ENCODE measurements around the gene CTSS. TPM values are rescaled to one million over a fixed set of nuclear protein-coding genes. Genes with fewer than 3 reads are reported as not detected.

CTSS gene
- total RNA-seq, 4 donors from 2014 or later: 5.9 to 26.7 (median 16.5) TPM

DNA sequence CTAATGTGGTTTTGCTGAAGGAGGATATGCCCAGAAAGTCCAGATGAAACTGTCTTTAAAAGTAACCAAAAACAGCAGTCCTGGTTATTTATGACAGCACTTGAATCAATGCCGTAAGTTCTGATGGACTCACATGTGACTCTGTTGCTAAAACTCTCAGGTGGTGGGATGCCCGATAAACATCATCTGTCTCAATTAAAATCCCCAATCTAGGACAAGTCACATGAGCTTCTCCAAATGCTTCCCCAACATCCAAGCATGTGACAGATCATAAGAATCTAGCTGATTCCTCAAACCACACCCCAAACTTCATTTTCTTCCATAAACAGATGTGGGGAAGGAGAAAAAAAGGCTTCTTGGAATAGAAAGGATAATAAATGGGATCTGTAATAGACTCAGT lies 43.3 kb upstream of the CTSS start:
- Histone ChIP-seq H3K9me3 (no peaks in the 10 kb centered on the region), H3K4me3 (peak overlapping the region; percentile 28 to 39), H3K36me3 (no peaks in the 10 kb centered on the region), H3K27me3 (no peaks in the 10 kb centered on the region), H3K4me1 (no peaks in the 10 kb centered on the region), H3K27ac (peak overlapping the region; percentile 72 to 82)
- intact Hi-C loops (cut with DNase I; ENCODE audit: low total_unique reads): no loop called here
- DNase-seq: no peak
- TF ChIP-seq, protein P1, sequence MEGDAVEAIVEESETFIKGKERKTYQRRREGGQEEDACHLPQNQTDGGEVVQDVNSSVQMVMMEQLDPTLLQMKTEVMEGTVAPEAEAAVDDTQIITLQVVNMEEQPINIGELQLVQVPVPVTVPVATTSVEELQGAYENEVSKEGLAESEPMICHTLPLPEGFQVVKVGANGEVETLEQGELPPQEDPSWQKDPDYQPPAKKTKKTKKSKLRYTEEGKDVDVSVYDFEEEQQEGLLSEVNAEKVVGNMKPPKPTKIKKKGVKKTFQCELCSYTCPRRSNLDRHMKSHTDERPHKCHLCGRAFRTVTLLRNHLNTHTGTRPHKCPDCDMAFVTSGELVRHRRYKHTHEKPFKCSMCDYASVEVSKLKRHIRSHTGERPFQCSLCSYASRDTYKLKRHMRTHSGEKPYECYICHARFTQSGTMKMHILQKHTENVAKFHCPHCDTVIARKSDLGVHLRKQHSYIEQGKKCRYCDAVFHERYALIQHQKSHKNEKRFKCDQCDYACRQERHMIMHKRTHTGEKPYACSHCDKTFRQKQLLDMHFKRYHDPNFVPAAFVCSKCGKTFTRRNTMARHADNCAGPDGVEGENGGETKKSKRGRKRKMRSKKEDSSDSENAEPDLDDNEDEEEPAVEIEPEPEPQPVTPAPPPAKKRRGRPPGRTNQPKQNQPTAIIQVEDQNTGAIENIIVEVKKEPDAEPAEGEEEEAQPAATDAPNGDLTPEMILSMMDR (IDR thresholded peaks at IDR 0.05): no peak
- TF ChIP-seq POLR2A (IDR thresholded peaks at IDR 0.05): no peak

DNA sequence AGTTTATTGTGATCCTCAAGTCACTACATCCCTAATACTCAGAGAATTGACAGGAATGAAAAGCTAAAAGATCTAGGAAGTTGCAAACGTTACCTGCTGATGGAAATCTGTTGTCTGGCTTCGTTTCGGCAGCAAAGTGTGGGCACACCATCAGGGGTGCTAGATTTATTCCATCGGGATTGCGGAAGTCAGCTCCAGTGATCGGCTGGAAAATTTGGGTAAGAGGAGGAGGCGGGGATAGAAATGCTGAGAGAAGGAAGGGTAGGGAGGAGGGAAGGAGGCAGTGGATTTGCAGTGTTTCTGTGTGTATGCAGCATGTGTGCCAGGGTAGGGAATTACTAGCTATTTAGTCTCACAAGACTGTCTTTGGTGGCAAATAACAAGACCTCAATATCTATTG lies 42.5 kb upstream of the CTSS start, which contains the start of gene CTSK:
Gene CTSK, minus strand, starts transcription at position 140 of the 400 bp plus-strand sequence. CDS start 1,455 bp downstream, outside the sequence.
- no peaks in the 10 kb centered on the region for H3K36me3 ChIP-seq
- H3K4me3 ChIP-seq: peak within 1 kb of the TSS; percentile 28 to 39
- no peaks in the 10 kb centered on the region for H3K4me1 ChIP-seq
- H3K27me3 ChIP-seq: no peaks in the 10 kb centered on the region
- TF ChIP-seq POLR2A (IDR thresholded peaks at IDR 0.05): peak in 1 of 2 donors; percentile 8
- TF ChIP-seq, protein P1 (IDR thresholded peaks at IDR 0.05): no peak
- H3K27ac ChIP-seq: peak within 1 kb of the TSS; percentile 72 to 82
- intact Hi-C loops (cut with DNase I; ENCODE audit: low total_unique reads): no loop called here
- no peaks in the 10 kb centered on the region for H3K9me3 ChIP-seq
- peak; percentile 37 to 38 for DNase-seq

DNA sequence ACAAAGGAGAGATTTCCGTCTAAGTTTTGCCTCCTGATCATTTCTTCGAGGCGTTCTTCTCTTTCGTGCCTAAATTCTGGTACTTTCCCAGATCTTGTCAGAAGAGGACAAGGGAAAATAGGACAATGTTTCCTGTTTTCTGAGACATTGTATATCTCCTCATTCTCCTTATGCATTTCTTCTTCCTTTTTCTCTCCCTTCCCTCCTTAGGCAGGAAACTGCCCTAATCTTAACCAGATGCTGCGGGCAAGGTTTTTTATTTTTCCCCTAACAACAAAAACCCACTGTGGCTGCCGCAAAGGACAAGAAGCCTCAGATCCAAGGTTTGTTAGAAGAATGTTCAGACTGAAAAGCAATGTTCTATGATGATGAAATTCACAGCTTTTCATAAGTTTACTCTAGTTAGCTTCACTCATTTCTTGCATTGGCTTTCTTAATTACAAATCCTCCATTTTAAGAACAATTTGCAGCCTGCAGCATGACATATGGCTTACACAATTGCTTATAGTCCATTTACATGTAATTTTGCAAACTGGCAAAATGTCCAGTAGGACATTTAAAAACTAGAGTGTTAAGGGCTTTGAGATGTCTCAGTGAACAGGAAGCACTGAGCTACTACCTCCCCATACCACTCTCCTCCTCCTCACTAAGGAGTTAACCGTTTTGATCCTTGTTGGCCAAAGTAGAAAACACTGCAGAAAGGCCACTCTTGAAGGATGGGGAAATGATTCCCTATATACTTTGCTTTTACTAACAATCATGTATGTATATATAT lies 41.9 kb upstream of the CTSS start:
- TF ChIP-seq, protein P1 (IDR thresholded peaks at IDR 0.05): no peak
- TF ChIP-seq POLR2A (IDR thresholded peaks at IDR 0.05): no peak
- intact Hi-C loops (cut with DNase I; ENCODE audit: low total_unique reads): no loop called here
- no peaks in the 10 kb centered on the region for H3K27me3 ChIP-seq
- H3K4me3 ChIP-seq: peak overlapping the region; percentile 28 to 39
- no peaks in the 10 kb centered on the region for H3K4me1 ChIP-seq
- DNase-seq: no peak
- H3K9me3 ChIP-seq: no peaks in the 10 kb centered on the region
- peak overlapping the region; percentile 72 to 82 for H3K27ac ChIP-seq
- H3K36me3 ChIP-seq: no peaks in the 10 kb centered on the region

DNA sequence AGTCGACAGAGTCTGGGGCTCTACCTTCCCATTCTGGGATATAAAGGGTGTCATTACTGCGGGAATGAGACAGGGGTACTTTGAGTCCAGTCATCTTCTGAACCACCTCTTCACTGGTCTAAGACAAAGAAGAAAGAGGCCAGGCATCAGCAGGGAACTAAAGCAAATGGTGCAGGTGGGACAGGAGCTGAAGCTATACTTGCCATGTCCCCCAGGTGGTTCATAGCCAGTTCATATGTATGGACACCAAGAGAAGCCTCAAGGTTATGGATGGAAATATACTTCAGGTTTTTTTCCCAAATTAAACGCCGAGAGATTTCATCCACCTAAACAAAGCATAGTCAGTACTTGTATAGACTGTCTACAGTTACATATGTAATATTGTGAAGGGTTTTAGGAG lies 40.3 kb upstream of the CTSS start:
- Histone ChIP-seq H3K27me3 (no peaks in the 10 kb centered on the region), H3K9me3 (no peaks in the 10 kb centered on the region), H3K27ac (peak overlapping the region in 1 of 2 donors; percentile 82), H3K4me1 (no peaks in the 10 kb centered on the region), H3K36me3 (no peaks in the 10 kb centered on the region), H3K4me3 (no peak overlapping the region)
- intact Hi-C loops (cut with DNase I; ENCODE audit: low total_unique reads): no loop called here
- no peak for TF ChIP-seq POLR2A (IDR thresholded peaks at IDR 0.05)
- TF ChIP-seq, protein P1 (IDR thresholded peaks at IDR 0.05): no peak
- DNase-seq: no peak

DNA sequence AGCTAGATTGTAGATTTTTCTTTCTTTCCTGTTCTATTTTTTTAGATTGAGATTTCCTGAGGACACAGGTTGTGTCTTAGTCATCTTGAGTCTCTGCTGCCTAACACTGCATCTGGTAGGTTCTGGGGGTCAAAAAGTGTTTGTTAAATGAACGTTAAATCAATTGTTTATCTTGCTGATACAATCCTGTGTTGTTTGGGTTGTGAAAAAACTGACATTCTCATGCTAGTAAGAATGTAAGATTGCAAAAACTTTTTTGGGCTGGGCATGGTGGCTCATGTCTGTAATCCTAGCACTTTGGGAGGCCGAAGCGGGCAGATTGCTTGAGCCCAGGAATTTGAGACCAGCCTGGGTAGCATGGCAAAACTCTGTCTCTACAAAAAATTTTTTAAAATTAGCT lies 39.1 kb upstream of the CTSS start:
- DNase-seq: no peak
- Histone ChIP-seq H3K4me3 (no peak overlapping the region), H3K36me3 (no peaks in the 10 kb centered on the region), H3K27me3 (no peaks in the 10 kb centered on the region), H3K4me1 (no peaks in the 10 kb centered on the region), H3K9me3 (no peaks in the 10 kb centered on the region), H3K27ac (no peak overlapping the region)
- TF ChIP-seq, protein P1 (IDR thresholded peaks at IDR 0.05): no peak
- TF ChIP-seq POLR2A (IDR thresholded peaks at IDR 0.05): no peak
- intact Hi-C loops (cut with DNase I; ENCODE audit: low total_unique reads): no loop called here
